HG02759 (cell line): ENCODE results near the gene TSSK6.

Experiments
- ATAC-seq: cut with Tn5 transposase; IDR thresholded peaks from one replicate; pipeline ENCODE4 v1.9.1; 2021; ENCODE audit warnings: mild to moderate bottlenecking, moderate library complexity; ENCODE audit not compliant: unreplicated experiment

TSSK6 gene

DNA sequence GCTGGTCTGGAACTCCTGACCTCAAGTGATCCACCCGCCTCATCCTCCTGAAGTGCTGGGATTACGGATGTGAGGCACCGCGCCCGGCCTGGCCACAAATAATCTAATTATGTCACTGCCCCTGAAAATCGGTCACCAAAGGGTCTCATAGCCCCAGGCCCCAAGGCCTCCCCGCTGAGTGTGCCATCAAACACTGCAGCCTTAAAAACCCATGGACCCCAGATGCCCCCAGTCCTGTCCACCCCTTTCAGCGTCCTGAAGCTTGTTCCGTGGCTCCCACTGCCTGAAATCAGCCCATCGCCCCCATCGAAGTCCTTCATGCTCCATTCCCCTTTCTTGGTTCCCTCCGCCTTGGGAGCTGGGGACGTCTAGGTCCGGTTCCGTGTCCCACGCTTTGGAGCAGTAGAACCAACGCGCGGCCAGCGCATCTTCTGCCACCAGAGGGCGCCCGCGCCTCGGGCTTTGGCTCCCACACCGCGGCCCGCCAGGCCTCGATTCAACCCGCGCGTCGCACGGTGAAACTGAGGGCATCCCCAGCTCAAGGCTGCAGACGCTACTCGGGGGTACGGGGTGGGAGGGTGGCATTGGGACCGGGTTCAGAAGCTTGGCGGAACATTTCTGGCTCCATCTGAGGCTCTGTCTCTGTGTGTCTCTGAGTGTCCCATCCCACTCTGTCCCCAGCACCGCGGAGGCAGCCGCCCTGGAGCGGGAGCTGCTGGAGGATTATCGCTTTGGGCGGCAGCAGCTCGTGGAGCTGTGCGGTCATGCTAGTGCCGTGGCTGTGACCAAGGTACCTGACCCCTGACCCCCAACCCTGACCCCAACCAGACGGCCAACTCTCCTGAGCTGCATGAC lies 16.8 kb upstream of the TSSK6 start:
- no peak for ATAC-seq

DNA sequence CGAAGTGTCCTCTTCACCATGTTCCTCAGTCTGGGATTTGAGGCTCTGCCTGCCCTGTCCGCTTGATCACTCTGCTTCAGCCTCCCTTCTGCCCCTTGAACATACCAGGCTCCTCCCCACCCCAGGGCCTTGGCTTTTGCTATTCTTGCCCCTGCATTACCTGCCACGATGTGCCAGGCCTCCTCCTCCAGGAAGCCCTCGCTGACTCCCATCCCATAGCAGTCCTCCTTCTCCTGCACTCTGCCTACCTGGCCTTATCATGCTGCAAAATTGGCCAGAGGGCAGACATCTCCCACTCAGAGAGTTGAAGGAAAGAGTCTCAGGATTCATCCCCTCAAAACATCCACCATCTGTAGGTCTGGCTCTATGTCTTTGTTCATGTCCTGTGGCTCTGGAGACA lies 15.5 kb upstream of the TSSK6 start:
- ATAC-seq, result no peak

DNA sequence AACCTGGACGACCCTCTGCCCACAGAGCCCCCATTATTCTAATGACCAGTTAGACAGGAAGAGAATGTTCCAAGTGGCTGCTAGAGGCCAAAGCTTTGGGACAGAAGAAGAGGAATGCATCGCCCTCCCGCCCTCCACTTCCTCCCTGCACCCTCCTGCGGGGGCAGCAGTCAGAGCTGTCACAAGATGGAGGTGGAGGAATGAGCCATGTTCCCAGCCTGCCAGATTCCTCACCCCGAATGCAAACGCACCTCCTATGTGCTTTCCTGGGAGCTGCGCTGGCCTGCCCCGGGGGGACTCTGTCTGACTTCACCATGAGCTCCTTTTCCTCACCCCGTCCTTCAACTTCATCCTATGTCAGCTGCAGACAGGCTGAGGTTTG lies 15.1 kb upstream of the TSSK6 start:
- ATAC-seq, result no peak

DNA sequence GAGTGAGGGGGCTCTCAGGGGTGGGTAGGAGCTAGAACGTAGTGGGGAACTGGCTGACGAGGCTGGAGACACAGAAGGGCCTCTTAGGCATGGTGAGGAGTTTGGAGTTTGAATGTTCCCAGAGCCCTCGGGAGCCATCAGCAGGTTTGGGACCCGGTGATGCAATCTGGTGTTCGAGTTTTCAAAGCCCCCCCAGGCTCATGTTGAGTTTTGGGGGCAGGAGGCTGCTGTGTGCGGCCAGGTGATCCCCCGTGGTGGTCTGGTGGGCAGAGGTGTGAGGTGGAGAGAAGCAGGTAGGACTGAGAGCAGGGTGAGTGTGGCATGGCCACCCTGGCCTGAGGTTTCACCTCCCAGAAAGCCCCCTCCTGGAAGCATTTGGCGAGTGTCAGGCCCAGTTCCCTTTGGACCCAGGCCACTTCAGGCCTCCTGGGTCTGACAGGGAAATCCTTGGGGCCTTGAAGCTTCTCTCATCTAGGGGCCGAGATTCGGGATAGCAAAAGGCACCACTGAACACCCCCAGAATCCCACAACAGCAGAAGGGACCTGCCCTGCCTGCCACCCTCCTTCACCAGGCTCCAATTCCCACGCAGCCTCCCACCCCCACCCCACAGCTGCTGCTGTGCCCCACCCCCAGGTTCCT lies 14.6 kb upstream of the TSSK6 start:
- no peak for ATAC-seq

DNA sequence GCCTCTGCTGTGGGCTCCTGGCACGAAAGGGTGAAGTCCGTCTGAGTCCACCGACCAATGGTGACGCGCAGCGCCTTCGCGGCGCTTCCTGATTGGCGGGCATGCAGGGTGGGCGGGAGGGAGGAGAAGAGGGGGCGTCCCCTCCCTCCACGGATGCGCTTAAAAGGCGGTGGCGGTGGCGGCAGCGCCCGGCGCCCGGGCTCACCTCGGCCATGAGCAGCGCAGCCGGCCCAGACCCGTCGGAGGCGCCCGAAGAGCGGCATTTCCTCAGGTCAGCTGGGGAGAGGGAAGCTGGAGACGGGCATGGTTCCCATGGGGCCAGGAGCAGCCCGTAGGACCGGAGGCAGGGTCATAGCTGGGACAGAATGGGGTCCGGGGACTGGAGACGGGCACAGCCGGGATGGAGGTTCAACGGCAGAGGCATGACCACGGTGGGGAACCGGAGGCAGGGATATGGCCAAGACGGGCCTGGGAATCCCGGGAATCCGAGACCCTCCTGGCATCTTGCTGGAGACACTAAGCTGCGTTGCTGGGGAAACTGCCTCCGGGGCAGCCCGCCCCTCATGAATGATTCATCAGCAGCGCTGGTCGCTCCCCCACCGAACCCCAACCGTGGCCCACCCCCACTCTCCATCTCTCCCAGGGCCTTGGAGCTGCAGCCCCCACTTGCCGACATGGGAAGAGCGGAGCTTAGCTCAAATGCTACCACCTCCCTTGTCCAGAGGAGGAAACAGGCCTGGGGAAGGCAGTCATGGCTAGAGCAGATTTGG lies 13.6 kb upstream of the TSSK6 start, which contains the start of gene YJEFN3:
TSS of gene YJEFN3 (plus strand) at position 191 of the 770 bp plus-strand sequence. CDS start at position 213, 22 bp downstream.
- no peak for ATAC-seq

DNA sequence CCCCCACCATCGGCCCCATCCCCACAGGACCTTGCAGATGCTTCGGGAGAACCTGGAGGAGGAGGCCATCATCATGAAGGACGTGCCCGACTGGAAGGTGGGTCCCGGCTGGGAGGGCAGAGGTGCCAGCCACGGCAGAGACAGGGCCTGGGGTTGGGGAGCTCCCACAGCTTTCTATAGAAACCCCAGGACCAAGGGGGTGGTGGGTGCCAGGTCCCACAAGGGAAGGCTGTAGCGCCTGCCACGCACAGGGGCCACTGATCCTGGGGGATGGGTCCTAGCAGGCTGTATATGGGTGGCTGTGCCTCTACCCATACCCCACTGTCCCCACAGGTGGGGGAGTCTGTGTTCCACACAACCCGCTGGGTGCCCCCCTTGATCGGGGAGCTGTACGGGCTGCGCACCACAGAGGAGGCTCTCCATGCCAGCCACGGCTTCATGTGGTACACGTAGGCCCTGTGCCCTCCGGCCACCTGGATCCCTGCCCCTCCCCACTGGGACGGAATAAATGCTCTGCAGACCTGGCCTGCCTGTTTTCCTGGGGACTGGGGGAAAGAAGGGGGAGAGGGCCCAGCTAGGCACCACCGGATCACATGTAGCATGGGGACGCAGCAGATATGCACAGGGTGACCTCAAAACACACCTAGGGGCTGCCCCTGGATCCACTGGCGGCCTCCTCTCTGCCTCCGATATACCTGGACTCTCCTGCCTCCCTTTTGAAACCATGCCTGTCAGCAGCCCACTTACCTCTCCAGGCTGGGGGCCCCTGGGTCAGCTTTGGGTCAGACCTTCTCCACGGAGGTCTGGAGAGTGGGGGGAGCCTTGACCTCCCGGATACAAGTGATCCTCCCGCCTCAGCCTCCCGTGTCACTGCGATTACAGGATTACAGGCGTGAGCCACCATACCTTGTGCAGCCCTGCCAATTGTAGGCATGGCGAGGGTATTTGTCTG lies 12.6 kb upstream of the TSSK6 start:
- ATAC-seq, result no peak

DNA sequence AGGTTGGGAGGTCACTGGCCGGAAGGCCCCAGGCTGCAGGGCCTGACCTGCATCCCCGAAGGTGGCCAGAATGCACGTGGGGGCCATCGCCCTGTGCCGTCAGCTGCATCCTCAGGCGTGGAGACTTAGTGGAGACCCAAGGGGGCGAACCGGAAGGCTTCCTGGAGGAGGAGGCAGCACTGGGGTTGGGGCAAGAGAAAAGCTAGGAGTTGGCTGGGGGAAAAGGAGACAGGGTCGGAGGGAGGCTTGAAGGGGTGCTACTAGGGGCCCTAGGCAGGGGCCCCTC lies 12.0 kb upstream of the TSSK6 start:
- ATAC-seq, result no peak

DNA sequence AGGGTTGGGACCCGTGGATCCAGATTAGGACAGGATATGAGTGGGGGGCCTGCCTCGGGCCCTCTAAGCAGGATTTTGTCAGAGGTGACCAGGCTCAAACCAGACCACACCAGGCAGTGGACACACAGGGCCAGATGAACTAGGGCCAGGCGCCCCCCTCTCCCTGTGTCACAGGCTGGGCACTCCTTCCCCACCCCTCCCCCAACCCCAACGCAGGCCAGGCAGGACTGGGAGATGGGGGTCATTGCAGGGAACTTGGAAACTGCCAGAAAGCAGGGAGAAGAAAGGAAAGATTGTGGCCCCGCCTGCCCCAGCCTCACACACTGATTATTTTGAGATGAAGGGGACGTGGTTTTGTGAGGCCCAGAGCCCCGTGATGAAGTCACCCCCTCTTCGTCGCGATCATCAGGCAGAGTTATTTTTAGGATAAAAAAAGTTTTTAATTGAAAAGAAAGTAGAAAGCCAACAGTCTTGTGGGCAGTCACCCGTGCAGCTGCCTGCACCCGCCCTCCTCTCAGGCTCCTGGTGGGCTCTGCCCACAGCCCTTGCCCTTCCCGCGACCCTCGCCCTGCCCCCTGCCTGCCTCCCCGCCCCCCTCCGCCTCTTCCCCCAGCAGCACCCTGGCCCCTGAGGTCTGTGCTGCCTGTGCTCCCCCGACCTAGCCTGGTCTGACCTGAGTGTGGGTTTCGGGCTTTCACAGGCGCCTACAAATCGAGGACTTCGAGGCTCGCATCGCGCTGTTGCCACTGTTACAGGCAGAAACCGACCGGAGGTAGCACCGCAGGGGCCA lies 11.4 kb upstream of the TSSK6 start:
- ATAC-seq, result no peak

DNA sequence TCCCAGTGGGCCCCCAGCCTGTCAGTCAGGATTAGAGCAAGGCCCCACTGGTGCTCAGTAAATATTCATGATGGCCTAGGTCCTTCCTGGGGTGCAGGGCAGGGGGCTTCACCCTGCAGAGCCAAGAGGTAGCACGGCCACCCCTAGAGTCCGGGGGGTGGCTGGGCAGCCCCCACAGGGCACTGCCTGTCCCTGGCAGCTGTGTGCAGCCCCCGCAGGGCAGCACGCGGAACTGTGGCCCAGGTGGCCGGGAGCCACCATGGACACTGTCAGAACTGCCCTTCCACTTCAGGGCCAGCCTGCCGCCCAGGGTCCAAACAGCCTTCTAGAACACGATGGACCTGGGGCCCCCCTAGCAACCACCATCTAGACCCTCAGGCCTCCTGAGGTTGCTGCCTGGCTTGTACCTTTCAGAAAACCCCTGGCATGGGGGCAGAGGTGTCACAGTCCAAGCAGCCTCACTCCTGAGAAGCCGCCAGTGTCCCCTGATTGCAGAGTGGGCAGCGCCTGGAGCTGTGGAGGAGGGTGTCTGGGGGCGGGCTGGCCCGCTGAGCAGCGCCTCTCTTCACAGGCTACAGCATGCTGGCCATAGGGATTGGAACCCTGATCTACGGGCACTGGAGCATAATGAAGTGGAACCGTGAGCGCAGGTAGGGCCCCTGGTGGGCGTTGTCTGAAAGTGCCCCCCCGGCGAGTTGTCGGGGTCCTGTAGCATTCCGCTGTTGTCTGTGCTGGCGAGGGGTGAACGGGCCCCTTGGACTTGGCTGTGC lies 10.4 kb upstream of the TSSK6 start:
- no peak for ATAC-seq

DNA sequence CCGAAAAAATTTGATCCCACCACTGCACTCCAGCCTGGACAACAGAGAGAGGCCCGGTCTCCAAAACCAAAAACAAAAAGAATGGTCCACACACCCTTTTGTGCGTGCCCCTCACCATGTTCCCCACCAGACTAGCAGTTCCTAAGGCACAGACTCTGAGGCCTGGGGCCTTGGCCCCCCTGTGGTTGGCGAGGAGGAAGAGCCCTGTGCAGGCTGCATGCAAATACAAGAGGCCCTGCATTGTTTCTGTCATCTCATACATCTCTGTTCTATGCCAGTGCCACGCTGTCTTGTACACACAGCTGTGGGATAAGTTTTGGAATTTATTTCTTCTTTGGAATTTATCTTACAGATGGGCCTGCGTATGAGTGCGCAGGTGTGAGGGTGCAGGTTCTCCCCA lies 8.7 kb upstream of the TSSK6 start:
- no peak for ATAC-seq

DNA sequence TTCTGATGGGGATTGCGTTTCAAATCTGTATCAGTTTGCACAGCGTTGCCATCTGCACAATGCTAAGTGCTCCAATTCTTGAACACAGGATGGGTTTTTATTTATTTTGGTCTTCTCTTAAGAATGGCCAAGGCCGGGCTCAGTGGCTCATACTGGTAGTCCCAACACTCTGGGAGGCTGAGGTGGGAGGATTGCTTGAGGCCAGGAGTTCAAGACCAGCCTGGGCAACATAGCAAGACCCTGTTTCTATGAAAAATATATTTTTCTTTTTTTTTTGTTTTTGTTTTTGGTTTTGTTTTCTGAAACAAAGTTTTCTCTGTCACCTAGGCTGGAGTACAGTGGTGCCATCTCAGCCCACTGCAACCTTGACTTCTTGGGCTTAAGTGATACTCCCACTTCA lies 7.8 kb upstream of the TSSK6 start:
- ATAC-seq, result no peak

DNA sequence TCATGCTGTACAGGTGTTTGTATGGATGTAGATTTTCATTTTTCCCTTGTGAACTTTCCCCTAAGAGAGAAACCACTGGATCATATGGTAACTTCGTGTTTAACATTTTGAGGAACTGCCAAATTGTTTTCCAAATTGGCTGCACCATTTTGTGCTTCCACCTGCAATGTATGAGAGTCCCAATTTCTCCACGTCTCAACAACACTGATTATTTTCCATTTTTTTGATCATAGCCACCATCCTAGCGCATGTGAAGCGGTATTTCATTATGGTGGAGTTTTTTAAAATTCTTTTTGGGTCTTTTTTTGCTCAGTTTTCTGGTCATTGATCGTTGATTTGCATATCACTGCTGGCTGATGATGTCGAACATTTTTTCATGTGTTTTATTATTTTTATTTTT lies 5.6 kb upstream of the TSSK6 start:
- no peak for ATAC-seq

DNA sequence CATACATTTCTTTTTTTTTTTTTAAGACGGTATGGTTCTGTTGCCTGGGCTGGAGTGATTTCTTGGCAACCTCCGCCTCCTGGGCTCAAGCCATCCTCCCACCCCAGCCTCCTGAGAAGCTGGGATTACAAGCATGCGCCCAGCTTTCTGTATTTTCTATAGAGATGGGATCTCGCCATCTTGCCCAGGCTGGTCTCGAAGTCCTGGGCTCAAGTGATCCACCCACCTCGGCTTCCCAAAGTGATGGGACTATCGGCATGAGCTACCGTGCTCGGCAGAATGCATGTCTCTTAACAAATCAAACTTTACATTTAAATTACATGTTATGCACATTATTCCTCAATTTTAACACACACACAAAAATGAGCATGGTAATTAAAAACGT lies 1.9 kb upstream of the TSSK6 start:
- ATAC-seq, result no peak

DNA sequence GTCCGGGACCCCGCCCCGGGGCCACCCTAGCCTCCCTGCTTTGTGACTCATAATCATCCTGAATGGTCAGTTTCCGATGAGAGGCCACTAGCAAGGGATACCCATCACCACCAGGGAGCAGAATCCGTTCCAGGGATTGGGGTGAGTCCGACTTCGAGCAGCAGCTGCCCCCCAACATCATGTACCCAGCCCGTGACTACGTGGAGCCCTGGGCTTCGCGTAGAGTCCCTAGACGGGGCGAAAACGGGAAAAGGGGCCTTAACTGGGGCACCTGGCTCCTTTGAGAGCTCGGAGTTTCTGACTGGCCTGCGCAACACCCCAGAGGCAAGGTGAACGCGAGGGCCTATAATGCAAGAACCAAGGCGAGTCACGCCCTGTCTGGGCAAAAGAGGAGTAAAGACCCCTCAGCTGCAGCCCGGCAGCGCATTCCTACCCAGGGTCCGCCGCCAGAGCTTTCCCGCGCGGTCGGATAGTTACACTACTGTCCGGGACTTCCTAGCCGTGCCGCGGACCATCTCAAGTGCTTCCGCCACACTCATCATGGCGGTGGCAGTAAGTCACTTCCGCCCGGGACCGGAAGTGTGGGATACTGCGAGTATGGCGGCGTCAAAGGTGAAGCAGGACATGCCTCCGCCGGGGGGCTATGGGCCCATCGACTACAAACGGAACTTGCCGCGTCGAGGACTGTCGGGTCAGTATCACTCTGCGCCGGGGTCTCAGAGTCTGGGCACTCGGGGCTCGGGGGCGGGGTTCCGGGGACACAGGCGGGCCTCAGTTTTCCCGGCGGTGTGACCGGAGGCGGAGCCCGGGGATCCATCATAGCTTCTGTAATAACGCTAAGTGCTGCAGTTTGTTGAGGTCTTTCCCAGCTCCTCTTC lies 533 bp upstream of the TSSK6 start, which contains the start of gene NDUFA13:
TSS of gene NDUFA13 (plus strand) at position 584 of the 878 bp plus-strand sequence. CDS start at position 598, 14 bp downstream.
- peak; percentile 95 for ATAC-seq

DNA sequence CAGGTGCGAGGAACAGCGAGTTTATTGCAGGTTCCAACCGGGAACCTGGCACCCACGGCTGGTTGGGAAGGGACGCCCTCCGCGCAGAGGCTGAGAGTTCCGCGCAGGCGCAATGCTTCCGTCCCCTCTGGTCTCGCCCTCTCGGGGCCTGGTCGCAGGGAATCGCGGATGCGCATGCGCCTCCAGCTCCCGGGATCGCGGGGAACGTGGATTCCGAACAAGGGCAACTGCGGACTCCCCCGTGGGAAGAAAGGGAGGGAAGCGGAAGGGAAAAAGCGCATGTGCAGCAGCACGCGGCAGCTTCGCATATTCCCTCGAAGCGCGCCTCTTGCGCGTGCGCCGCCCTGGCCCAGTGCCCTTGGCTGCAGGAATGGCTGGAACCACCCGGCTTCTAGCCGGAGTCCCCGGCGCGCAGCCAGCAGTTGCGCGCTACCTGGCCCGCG lies 1.1 kb downstream of the TSSK6 start:
- ATAC-seq, result no peak

DNA sequence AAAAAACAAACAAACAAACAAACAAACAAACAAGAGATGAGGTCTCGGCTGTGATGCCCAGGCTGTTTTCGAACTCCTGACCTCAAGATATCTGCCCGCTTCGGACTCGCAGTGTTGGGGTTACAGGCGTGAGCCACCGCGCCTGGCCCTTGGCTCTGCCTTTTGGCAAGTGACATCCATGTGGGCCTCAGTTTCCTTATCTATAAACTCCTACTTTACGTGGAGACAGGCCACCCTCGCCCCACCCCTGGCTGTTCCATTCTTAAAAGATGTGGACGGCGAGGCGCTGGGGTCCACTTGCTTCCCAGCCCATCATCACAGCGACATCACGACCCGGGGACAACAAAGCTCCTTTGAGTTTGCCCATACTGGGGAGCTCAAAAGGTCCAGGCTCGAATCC lies 1.7 kb downstream of the TSSK6 start:
- ATAC-seq, result no peak

DNA sequence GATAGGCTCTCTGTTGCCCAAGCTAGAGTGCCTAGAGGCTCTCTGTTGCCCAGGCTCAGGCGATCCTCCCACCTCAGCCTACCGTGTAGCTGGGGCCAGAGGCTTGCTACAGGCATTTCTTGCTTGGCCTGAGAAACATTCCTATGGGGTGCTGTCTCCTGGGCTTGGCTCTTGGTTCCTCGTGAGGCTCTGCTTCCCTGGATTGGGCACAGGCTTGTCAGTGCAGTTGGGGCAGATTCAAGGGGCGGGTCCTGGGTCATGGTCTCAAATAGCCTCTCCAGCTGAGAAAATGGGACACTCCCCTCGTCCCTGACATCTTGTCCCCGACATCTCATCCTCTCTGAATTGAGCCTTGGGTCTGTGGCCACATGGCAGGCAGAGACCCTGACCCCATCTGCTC lies 4.9 kb downstream of the TSSK6 start:
- ATAC-seq, result no peak

DNA sequence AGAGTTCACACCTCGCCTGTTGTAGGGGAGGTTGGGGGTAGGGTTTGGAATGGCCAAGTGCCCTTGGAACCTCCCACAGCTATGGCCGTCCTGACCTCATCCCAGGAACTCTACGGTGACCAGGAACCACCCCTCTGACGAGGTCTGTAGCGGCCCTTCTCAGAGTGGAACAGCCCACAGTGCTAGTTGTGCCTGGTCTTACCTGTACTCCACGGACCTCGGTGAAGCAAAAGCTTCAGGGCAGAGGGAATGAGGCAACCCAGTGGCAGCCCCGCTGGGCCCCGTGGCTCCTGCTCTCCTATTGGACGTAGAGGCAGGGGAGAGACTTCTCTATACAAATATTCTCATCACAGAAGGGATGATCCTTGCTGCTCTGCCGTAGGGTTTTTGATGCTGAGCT lies 7.1 kb downstream of the TSSK6 start:
- ATAC-seq, result no peak
